GM12891 (cell line): ENCODE results near the gene WFDC2.

Experiments used
- PAX5 ChIP-seq: IDR thresholded peaks from 2 replicates; pipeline ENCODE4 v1.6.1; 2011; ENCODE audit warnings: low read length, moderate library complexity, mild to moderate bottlenecking; ENCODE audit not compliant: insufficient read depth, severe bottlenecking
- POLR2A ChIP-seq: IDR thresholded peaks from 2 replicates; pipeline ENCODE4 v1.6.1; 2011; ENCODE audit warnings: low read depth, low read length, control low read depth
- POLR2AphosphoS5 ChIP-seq: IDR thresholded peaks from 2 replicates; pipeline ENCODE4 v1.6.1; 2011; ENCODE audit warnings: low read depth, low read length, control low read depth
- SPI1 ChIP-seq: IDR thresholded peaks from 2 replicates; pipeline ENCODE4 v1.6.1; 2011; ENCODE audit warnings: low read depth, low read length, control low read depth
- TAF1 ChIP-seq: IDR thresholded peaks from 2 replicates; pipeline ENCODE4 v1.6.1; 2011; ENCODE audit warnings: low read depth, low read length, control low read depth

DNA sequence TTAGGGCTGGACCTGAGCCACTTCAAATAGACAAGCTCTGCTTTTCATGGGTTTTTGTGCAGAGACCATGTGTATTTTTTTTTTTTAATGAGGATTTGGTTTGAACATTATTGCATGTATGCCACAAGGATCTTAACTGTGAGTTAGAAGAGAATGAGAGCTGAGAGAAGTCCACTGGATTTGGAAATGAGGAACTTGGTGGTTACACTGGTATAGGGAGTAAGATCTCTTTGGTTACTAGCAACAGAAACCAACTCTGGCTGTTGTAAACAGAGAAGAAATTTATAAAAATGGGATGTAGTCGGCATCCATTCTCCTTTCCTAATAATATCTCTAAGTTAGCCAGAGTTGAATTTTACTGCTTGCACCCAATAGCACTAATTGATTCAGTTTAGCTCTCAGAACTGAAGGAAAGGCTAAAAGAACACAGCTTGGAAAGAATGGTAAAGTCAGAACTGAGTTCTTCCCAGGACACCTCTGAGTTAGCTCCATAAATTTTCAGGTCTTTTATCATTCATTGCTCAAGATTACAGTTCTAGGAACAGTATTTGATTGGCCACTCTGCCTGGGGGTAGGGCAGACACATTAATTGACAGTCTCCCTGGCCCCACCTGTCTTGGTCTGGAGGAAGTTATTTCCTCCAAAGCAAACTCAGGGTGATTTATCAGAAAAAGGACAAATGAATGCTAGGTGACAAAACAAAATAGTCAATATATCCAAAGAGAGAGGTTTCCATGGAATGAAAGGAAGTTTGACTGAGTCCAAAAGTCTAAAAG lies 3.9 kb upstream of the WFDC2 start:
- TF ChIP-seq POLR2A, result no peak
- no peak for TF ChIP-seq POLR2AphosphoS5
- no peak for TF ChIP-seq SPI1
- TF ChIP-seq TAF1, result no peak
- TF ChIP-seq PAX5, result no peak
